ENCODE data around the gene PHLPP1.

PHLPP1 gene

GRCh38 chr18:62744076-62744968 lies 29.0 kb downstream of the PHLPP1 start:
- no peak for DNase-seq

GRCh38 chr18:62745089-62745751 lies 29.9 kb downstream of the PHLPP1 start:
- no peak for DNase-seq

- no peak for DNase-seq
Measured at GRCh38 chr18:62749389-62749788, 34.0 kb downstream of the PHLPP1 start.

- no peak for DNase-seq
Measured at GRCh38 chr18:62751341-62751821, 36.0 kb downstream of the PHLPP1 start.

GRCh38 chr18:62751977-62752376 lies 36.6 kb downstream of the PHLPP1 start:
- DNase-seq = no peak

GRCh38 chr18:62754026-62754425 lies 38.7 kb downstream of the PHLPP1 start:
- no peak for DNase-seq

GRCh38 chr18:62755454-62755853 lies 40.1 kb downstream of the PHLPP1 start:
- no peak for DNase-seq

- DNase-seq = no peak
Measured at GRCh38 chr18:62755946-62756345, 40.6 kb downstream of the PHLPP1 start.

- no peak for DNase-seq
Measured at GRCh38 chr18:62757399-62758010, 42.2 kb downstream of the PHLPP1 start.

- DNase-seq = no peak
Measured at GRCh38 chr18:62758591-62758990, 43.2 kb downstream of the PHLPP1 start.

- no peak for DNase-seq
Measured at GRCh38 chr18:62759704-62760402, 44.5 kb downstream of the PHLPP1 start.

- DNase-seq = no peak
Measured at GRCh38 chr18:62760403-62760734, 45.0 kb downstream of the PHLPP1 start.

- DNase-seq = no peak
Measured at GRCh38 chr18:62763101-62763521, 47.8 kb downstream of the PHLPP1 start.

GRCh38 chr18:62766266-62766665 lies 50.9 kb downstream of the PHLPP1 start:
- DNase-seq = no peak

GRCh38 chr18:62767321-62767720 lies 52.0 kb downstream of the PHLPP1 start:
- no peak for DNase-seq

GRCh38 chr18:62767836-62768557 lies 52.7 kb downstream of the PHLPP1 start:
- no peak for DNase-seq

GRCh38 chr18:62768558-62768943 lies 53.2 kb downstream of the PHLPP1 start:
- DNase-seq = no peak

- DNase-seq = no peak
Measured at GRCh38 chr18:62769216-62769615, 53.9 kb downstream of the PHLPP1 start.

GRCh38 chr18:62771494-62772270 lies 56.3 kb downstream of the PHLPP1 start:
- no peak for DNase-seq

GRCh38 chr18:62772860-62773584 lies 57.7 kb downstream of the PHLPP1 start:
- no peak for DNase-seq

- no peak for DNase-seq
Measured at GRCh38 chr18:62773691-62774090, 58.4 kb downstream of the PHLPP1 start.

Data from 8988T (cell line).